OCI-LY7 (cell line): Measurements from ENCODE around the gene FAM168B.

Experiments
- EZH2phosphoT487 ChIP-seq: fragments of 200-600 bp; sonication (generic); IDR thresholded peaks from 2 replicates; pipeline ENCODE4 v1.6.1; 2018; ENCODE audit warnings: low read depth, borderline replicate concordance, mild to moderate bottlenecking, mixed run types, antibody characterized with exemption, low read length, moderate library complexity, mixed read lengths
- TF ChIP-seq, protein P1 (sequence below): fragments of 200-600 bp; sonication (generic); conservative IDR thresholded peaks from 2 replicates; pipeline ENCODE4 v1.5.1; 2014; ENCODE audit warnings: mild to moderate bottlenecking, antibody characterized with exemption, low read length, moderate library complexity, mixed read lengths

- TF ChIP-seq, protein P1, sequence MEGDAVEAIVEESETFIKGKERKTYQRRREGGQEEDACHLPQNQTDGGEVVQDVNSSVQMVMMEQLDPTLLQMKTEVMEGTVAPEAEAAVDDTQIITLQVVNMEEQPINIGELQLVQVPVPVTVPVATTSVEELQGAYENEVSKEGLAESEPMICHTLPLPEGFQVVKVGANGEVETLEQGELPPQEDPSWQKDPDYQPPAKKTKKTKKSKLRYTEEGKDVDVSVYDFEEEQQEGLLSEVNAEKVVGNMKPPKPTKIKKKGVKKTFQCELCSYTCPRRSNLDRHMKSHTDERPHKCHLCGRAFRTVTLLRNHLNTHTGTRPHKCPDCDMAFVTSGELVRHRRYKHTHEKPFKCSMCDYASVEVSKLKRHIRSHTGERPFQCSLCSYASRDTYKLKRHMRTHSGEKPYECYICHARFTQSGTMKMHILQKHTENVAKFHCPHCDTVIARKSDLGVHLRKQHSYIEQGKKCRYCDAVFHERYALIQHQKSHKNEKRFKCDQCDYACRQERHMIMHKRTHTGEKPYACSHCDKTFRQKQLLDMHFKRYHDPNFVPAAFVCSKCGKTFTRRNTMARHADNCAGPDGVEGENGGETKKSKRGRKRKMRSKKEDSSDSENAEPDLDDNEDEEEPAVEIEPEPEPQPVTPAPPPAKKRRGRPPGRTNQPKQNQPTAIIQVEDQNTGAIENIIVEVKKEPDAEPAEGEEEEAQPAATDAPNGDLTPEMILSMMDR, result no peak
- no peak for TF ChIP-seq EZH2phosphoT487
Observed at GRCh38 chr2:131142849-131143248, 49.6 kb upstream of the FAM168B start.
